Heart right ventricle (tissue), 16 donors: ENCODE data around the gene XRCC4. TPM values are rescaled to one million over a fixed set of nuclear protein-coding genes. Genes with fewer than 3 reads are reported as not detected.

Experiments
- ATAC-seq, 8 donors: fragments of 200-7000 bp; cut with Tn5 transposase; one replicate each; pipeline ENCODE4 v1.9.1; 2020; ENCODE audit warnings: mild to moderate bottlenecking in 8 of 8, moderate library complexity in 8 of 8, moderate number of reproducible peaks in 1 of 8
- DNase-seq, 2 donors: peaks; one replicate each; pipeline ENCODE4 v3.0.0-alpha.2; 2020
- H3K27ac ChIP-seq, 10 donors: fragments of 200-600 bp; sonication (generic) in 2 of 10; one replicate each; pipeline versions ENCODE4 v1.5.0 to v1.8.0; 2020 to 2022; ENCODE audit warnings: mild to moderate bottlenecking in 3 of 10
- H3K27me3 ChIP-seq, 7 donors: fragments of 200-600 bp; one replicate each; pipeline ENCODE4 v1.8.0; 2021 to 2022; ENCODE audit warnings: mild to moderate bottlenecking in 2 of 7
- H3K36me3 ChIP-seq, 9 donors: fragments of 200-600 bp; sonication (generic) in 1 of 9; one replicate each; pipeline versions ENCODE4 v1.5.0 to v1.8.0; 2020 to 2022; ENCODE audit warnings: mild to moderate bottlenecking in 2 of 9
- H3K4me1 ChIP-seq, 9 donors: fragments of 200-600 bp; sonication (generic) in 1 of 9; one replicate each; pipeline versions ENCODE4 v1.5.0 to v1.8.0; 2020 to 2022; ENCODE audit warnings: mild to moderate bottlenecking in 4 of 9
- H3K4me3 ChIP-seq, 10 donors: fragments of 200-600 bp; sonication (generic) in 2 of 10; one replicate each; pipeline versions ENCODE4 v1.5.0 to v1.8.0; 2020 to 2022; ENCODE audit warnings: mild to moderate bottlenecking in 7 of 10, moderate library complexity in 2 of 10
- H3K9me3 ChIP-seq, 11 donors: fragments of 200-600 bp in 10 of 11; sonication (generic) in 2 of 11; one replicate each; pipeline versions ENCODE4 v1.5.0 to v1.8.0; 2013 to 2022; ENCODE audit warnings: mild to moderate bottlenecking in 2 of 11, control low read depth in 1 of 11, moderate library complexity in 1 of 11
- WGBS, 2 donors: extraction: QIAGEN DNeasy Blood & Tissue Kit; methylation state at CpG; one replicate each; pipeline ENCODE4 v1.1.7; 2013; ENCODE audit warnings: inconsistent platforms in 1 of 2; 5-methylcytosine and 5-hydroxymethylcytosine counted together
- intact Hi-C, 10 donors: fragments of 100-400 bp; cut with DNase I; formaldehyde crosslinking; loops; one replicate each; pipeline versions ENCODE4 v1.11.1 to v1.14.2; 2022
- polyA plus RNA-seq, 2 donors: library from polyadenylated mRNA; stranded (reverse); fragments of 200-250 nt; gene quantifications; one replicate each; pipeline ENCODE4 v1.2.3, GENCODE V29; 2013
- total RNA-seq, 10 donors: library from RNA; stranded (reverse); fragmentation: NEBNext Ultra II Directional in 3 of 10; extraction: Animal tissue kit (Norgen Biotek cat#: 25700) in 3 of 10; gene quantifications; one replicate each; pipeline versions ENCODE4 v1.2.1 to v1.2.4, GENCODE V29; 2021 to 2023
- TF ChIP-seq, protein P1 (sequence below), 9 donors: fragments of 200-600 bp; sonication (generic) in 2 of 9; IDR thresholded peaks; one replicate each; pipeline versions ENCODE4 v1.5.0 to v1.8.0; 2021 to 2022; ENCODE audit warnings: antibody characterized with exemption in 9 of 9, mild to moderate bottlenecking in 5 of 9, moderate library complexity in 1 of 9
- donor health status: Arrhythmogenic right ventricular cardiomyopathy.
- donor health status: ischemic (EF 13 %, LVEDD 7.1; RV severe dilation, severe dysfunction).
- donor health status: healthy with polysubstance abuse.
- donor health status: DM: no; HTN: yes; CAD: no.
- donor health status: DM: no; HTN: no; CAD: no.
- donor health status: ischemic (EF 25% LVEDD 6.9; RV normal size, moderate dysfunction).
- donor health status: ischemic (EF 25% LVEDD 5.7; RV mildly dilated, moderate dysfunction).
- donor health status: healthy.
- donor health status: DM: yes; HTN: yes; CAD: no.
- donor health status: Ischemic cardiomyopathy.
- donor health status: ischemic (EF 35%, LVEDD 5.7; RV mildly dilated, moderate dysfunction).
- donor health status: nonischemic (EF 11% LVEDD 7.7; RV severe dilation, severe dysfunction).
- donor health status: DM: yes; HTN: yes; CAD: no.
- donor health status: PGD.
- donor health status: ischemic (EF 29% LVEDD 5.4; RV normal size, mild dysfunction).
- donor health status: nonischemic (EF 23%, LVEDD 6.1; RV moderate dilation, normal function).

XRCC4 gene
- total and polyA plus RNA-seq, 12 donors, result 3.6 to 14.4 (median 6.8) TPM

DNA sequence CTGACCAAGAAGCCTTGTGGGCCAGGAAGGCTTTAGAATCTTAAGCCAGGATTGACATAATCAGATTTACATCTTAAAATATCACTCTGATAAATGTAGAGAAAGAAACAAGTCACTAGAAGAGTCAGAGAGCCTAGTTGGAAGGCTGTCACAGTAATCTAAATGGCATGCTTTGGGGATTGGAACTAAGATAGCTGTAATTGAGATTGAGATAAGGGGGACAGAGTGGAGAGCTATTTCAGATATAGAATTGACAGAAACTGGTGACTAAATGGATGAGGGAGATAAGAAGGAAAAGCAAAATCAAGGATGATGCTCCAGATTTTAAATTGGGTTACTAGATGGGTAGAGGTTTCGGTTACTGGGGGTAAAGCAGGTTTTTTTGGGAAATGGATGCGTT lies 100.5 kb downstream of the XRCC4 start:
- WGBS, 2 donors, result 100% methylated on average over 2 of the region's 2 CpGs
- no peak for DNase-seq
- H3K4me3 ChIP-seq, result no peak overlapping the region
- TF ChIP-seq, protein P1, sequence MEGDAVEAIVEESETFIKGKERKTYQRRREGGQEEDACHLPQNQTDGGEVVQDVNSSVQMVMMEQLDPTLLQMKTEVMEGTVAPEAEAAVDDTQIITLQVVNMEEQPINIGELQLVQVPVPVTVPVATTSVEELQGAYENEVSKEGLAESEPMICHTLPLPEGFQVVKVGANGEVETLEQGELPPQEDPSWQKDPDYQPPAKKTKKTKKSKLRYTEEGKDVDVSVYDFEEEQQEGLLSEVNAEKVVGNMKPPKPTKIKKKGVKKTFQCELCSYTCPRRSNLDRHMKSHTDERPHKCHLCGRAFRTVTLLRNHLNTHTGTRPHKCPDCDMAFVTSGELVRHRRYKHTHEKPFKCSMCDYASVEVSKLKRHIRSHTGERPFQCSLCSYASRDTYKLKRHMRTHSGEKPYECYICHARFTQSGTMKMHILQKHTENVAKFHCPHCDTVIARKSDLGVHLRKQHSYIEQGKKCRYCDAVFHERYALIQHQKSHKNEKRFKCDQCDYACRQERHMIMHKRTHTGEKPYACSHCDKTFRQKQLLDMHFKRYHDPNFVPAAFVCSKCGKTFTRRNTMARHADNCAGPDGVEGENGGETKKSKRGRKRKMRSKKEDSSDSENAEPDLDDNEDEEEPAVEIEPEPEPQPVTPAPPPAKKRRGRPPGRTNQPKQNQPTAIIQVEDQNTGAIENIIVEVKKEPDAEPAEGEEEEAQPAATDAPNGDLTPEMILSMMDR (IDR thresholded peaks at IDR 0.05), result no peak
- intact Hi-C loops, result no loop called here
- peaks cover 0 to 3% (median 0%) of the 10 kb centered on the region in 9 donors for H3K4me1 ChIP-seq
- no peaks in the 10 kb centered on the region for H3K36me3 ChIP-seq
- ATAC-seq, result no peak
- no peaks in the 10 kb centered on the region for H3K9me3 ChIP-seq
- no peaks in the 10 kb centered on the region for H3K27me3 ChIP-seq
- no peak overlapping the region for H3K27ac ChIP-seq

DNA sequence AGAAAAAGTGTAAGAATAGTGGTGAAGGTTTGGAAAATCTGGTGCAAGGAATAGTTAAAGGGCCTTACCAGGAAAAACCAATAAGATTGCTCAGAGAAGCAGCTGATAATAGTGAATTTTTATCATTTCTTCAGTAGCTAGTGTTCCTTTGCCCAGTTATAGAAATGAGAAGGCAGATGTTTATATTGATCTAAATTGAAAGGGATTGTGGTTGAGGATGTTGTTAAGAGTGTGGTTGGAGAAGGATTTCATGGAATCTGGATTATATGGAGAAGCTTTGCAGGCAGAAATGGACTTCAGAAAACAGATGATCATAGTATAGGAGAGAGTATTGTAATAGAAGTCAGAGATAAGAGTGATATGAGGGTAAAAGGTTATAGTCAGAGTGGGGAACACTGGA lies 102.6 kb downstream of the XRCC4 start:
- Histone ChIP-seq H3K9me3 (peaks cover 0 to under 1% (median 0%) of the 10 kb centered on the region in 11 donors), H3K4me3 (no peak overlapping the region), H3K4me1 (no peaks in the 10 kb centered on the region), H3K36me3 (no peaks in the 10 kb centered on the region), H3K27ac (no peak overlapping the region), H3K27me3 (no peaks in the 10 kb centered on the region)
- TF ChIP-seq, protein P1 (IDR thresholded peaks at IDR 0.05), result no peak
- DNase-seq (no peak), ATAC-seq (no peak)
- intact Hi-C loops, result no loop called here

DNA sequence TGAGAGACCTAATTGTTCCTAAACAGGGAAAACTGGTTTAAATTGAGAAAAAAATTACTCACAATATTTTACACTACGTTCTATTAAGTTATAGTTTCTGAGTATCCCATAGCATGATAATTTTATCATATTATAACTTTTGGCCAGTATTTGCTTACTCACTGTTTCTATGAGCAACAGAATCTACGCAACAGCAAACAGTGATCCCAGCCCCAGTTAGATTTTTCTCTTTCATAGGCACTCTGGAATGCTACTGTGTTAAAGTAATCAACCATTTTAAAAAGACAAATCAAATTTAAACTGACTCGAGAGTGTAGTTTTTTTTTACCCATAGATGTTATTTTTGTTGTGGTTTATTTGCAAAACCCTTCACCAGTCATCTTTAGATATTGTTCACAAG lies 107.2 kb downstream of the XRCC4 start:
- intact Hi-C loops, result no loop called here
- Histone ChIP-seq H3K9me3 (peaks cover 0 to 15% (median 0%) of the 10 kb centered on the region in 11 donors), H3K27me3 (no peaks in the 10 kb centered on the region), H3K4me3 (no peak overlapping the region), H3K27ac (no peak overlapping the region), H3K36me3 (no peaks in the 10 kb centered on the region), H3K4me1 (no peaks in the 10 kb centered on the region)
- TF ChIP-seq, protein P1 (IDR thresholded peaks at IDR 0.05), result no peak
- WGBS, 2 donors, result 70 to 77% methylated on average over 3 of the region's 3 CpGs
- ATAC-seq (no peak), DNase-seq (no peak)

DNA sequence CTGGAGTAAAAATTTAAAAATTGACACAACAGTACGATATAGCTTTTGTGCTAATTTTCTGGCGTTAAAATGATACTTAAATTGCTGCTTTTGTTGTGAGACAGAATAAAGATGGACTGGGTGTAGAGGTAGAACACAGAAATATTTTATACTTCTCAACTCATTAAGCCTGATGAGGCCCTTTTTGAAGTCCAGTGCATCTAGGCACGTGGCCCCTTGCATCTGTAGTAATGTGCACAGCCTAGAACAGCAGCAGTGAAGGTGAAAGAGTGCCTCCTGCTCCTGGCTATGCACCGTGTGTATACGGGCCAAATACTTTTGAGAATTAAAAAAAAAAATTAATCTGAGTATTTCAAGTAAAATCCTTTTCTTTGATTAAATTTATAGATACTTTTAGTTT lies 115.6 kb downstream of the XRCC4 start:
- intact Hi-C loops, result no loop called here
- ATAC-seq, result no peak
- WGBS, 2 donors, result 84 to 87% methylated on average over 5 of the region's 5 CpGs

More for the DNA sequence above, 115.6 kb downstream of the XRCC4 start:
- Histone ChIP-seq H3K36me3 (no peaks in the 10 kb centered on the region), H3K27ac (no peak overlapping the region), H3K27me3 (no peaks in the 10 kb centered on the region), H3K9me3 (no peaks in the 10 kb centered on the region), H3K4me1 (no peaks in the 10 kb centered on the region), H3K4me3 (no peak overlapping the region)
- TF ChIP-seq, protein P1 (IDR thresholded peaks at IDR 0.05), result no peak
- DNase-seq, result no peak
